GM10248 (cell line): Measurements from ENCODE around the gene PUS1.

Experiments used
- CTCF ChIA-PET: fragments of 300-600 bp; sonication (Branson Sonifier 250); formaldehyde crosslinking; extraction: SDS; loops from one replicate; lab custom pipeline; 2021; ENCODE audit warnings: antibody characterized with exemption; lab: Yijun Ruan, JAX
- POLR2A ChIA-PET: fragments of 350-650 bp; sonication (Branson Sonifier 250); formaldehyde crosslinking; extraction: SDS; loops from one replicate; lab custom pipeline; 2020; ENCODE audit warnings: antibody characterized with exemption; lab: Yijun Ruan, JAX
- DNase-seq: peaks from one replicate; pipeline ENCODE4 v3.0.0; 2012; ENCODE audit errors: extremely low spot score
- CTCF ChIP-seq: IDR thresholded peaks from 2 replicates; pipeline ENCODE4 v1.5.1; 2012; ENCODE audit warnings: mild to moderate bottlenecking, low read depth; ENCODE audit errors: extremely low read depth, missing control alignments, control extremely low read depth

PUS1 gene

DNA sequence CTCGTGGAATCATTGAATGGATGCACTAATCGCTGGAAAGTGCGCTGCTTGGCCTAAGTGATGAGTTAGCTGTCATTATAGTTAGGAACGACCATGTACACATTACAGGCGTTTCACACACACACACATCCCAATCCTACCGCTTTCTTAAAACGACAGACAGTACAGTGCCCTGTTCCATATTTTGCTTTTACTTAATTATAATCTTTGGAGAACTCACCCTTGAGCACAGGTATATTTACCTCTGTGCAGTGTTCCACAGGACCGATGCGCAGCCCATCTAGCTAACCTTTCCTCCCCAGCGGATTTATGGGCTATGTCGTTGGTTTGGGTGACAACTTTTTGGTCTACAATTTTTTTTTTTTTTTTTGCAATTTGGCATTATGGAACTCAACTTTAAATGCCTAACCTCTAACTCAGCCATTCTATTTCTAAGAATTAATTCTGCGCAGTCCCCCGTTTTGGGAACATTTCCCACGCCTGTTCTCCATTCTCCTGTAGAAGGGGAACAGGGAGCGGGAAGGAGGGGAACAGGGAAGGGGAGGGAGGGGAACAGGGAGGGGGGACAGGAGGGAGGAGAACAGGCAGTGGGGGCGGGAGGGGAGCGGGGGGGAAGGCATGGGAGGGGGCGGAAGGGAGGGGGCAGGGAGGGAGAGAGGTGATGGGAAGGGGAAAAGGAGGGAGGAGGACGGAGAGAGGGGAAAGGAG, 35.3 kb upstream of the PUS1 start:
- ChIA-PET CTCF (no interaction called here), POLR2A (no interaction called here)
- TF ChIP-seq CTCF: no peak
- no peak for DNase-seq

- ChIA-PET CTCF (no interaction called here), POLR2A (no interaction called here)
Measured at GRCh38 chr12:131894313-131894860, 34.7 kb upstream of the PUS1 start, which contains the start of gene ULK1. TSS of gene ULK1 (plus strand) at chr12:131894622. CDS start at chr12:131895002, 380 bp downstream.

DNA sequence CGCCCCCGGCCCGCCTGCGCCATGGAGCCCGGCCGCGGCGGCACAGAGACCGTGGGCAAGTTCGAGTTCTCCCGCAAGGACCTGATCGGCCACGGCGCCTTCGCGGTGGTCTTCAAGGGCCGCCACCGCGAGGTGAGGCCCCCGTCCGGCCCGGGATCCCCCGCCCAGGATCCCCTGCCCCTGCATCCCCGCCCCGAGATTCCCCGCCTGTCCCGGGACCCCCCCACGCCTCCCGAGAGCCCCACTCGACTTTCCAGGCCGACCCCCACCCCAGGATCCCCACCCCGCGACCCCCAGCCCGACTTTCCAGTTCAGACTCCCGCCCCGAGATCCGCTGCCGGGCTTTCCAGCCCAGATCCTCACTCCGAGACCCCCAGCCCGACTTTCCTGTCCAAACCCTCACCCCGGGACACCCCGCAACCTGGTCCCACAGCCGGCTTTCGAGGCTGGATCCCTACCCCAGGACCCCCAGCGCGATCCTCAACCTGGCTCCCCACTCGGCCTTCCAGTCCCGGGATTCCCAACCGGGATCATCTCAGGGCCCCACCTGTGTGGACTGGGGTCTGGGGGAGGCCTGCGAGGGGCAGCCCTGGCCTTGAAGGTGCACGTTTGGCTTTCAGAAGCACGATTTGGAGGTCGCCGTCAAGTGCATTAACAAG, 34.0 kb upstream of the PUS1 start:
- POLR2A ChIA-PET: no interaction called here
- CTCF ChIA-PET: no interaction called here
- no peak for DNase-seq
- TF ChIP-seq CTCF: no peak

More at GRCh38 chr12:131894313-131894860, 34.7 kb upstream of the PUS1 start, which contains the start of gene ULK1:
- TF ChIP-seq CTCF: no peak
- peak; percentile 100 for DNase-seq

- POLR2A ChIA-PET: no interaction called here
- no peak for DNase-seq
- CTCF ChIA-PET: no interaction called here
- TF ChIP-seq CTCF: no peak
Measured at GRCh38 chr12:131895640-131896079, 33.4 kb upstream of the PUS1 start.

- no peak for TF ChIP-seq CTCF
- DNase-seq: peak; percentile 86
- ChIA-PET CTCF (no interaction called here), POLR2A (no interaction called here)
Measured at GRCh38 chr12:131896080-131896810, 32.8 kb upstream of the PUS1 start.

GRCh38 chr12:131896811-131897270, 32.2 kb upstream of the PUS1 start:
- POLR2A ChIA-PET: interaction anchor here (0.6 kb wide), 1 partner anchor 55 kb away, joined by 3 read pairs; no protein-coding TSS in a partner anchor
- no peak for DNase-seq
- CTCF ChIA-PET: no interaction called here
- no peak for TF ChIP-seq CTCF
